Cerebellar nuclear complex (tissue), 1 donor: ENCODE data around the gene NR1H4.
"Not testable (repeated sequence)": the region's sequence is repeated elsewhere in the genome, so short reads cannot be mapped to it uniquely, and the experiment has no call there.

Experiments
- DNase-seq, 2 experiments: peaks; one replicate each; lab custom pipeline; 2025; lab: John Stamatoyannopoulos, UW

Gene NR1H4

DNA sequence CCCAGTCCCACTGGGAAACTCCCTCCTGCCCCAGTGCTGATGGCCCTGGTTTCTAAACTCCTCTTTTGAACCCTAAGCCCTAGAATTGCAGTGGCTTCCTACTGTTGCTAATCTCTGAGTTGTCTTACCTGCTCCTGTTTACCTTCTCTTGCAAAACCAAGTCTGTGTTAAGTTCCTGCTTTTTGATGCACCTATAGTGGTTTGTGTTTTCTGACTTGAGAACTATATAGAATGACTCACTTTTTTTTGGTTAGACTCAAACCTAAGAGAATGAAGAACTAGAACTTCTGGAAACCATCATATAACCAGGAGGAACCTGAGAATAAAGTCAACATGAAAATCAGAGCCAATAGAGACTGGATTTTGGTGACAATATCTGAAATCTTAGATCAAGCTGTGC lies 94.3 kb downstream of the NR1H4 start:
- no peak for DNase-seq

- no peak for DNase-seq
Measured at GRCh38 chr12:100572184-100572583, 98.5 kb downstream of the NR1H4 start.

DNA sequence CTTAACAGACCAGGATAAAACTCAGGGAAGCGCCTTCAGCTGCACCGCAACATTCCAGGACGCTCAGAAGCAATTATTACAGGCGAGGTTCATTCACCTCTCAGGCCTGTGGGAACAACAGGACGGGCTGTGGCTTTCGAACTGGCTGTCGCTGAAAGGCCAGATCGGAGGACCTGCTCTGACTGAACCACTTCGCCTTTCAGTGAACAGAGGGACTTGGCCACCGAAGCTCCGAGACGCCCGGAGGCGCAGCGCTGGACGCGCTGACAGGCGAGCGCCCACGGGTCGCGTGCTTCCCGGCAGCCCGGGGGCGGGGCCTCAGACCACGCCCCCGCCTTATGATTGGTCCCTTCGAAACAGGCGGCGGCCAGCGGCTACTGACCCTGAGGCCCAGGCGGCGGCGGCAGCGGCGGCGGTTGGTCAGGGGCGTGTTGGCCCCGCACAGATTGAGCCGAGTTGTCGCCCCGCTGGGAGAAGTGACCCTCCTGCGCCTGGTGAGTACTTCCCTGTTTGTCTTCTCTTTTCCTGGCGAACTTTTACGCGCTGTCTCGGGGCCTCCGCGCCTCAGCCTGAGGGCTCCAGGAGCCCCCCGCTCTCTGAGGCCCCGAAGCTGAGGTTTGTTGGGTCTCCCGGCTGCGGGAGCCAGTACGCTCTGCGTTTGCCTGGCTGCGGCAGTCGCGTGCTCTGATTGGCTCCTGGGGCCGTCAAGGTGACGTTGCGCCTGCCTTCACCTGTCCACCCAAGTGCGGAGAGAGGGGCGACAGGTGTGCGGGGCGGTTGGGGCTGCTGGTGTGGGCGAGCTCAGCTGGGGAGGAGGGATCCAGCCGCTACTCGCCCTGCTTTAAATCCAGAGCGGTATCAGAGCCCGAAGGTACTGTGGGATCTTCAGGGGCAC lies 99.9 kb downstream of the NR1H4 start, which contains the start of gene GAS2L3:
TSS of gene GAS2L3 (plus strand) at position 393 of the 895 bp plus-strand sequence. CDS start 21,221 bp downstream, outside the sequence.
- peak in 1 of 2 experiments; percentile 19 for DNase-seq

DNA sequence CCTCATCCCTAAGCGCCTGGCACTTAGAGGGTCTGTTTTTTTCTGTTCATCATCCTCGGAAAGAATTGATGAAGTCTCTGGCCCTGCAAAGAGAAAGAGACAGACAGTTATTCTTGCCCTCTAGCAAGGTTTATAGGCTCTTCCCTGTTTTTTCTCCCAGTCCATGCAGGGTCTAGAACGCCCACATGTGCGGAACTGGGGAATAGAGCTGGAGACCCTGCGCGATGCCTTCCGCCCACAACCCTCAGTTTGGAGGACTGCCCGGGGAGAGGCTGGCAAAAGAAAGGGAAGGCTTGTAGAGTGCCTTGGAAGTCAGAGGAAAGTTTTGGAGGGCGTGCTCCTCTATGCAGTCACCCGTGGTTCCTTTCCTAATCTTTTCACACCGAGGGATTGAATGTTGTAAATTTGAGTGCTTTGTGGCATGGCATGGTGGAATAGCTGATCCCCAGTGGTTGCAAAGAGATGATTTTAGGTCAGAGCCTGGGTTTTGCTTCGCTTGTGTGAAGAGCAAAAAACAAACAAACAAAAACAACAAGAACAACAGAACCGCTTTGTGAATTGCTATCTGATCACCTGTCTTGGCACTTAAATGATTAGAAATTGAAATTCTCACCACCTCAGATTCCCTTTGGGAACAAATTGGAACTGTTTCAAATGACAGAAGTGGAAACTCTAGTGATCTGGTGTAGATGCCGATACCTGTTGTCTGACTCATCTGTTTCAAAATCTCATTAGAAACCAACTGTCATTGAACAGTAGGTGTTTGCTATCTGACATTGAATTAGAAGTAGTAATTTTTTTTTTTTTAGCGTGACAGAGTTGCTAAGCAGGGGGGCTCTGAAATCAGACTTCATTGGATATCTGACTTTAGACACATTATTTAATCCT lies 100.8 kb downstream of the NR1H4 start:
- no peak for DNase-seq

DNA sequence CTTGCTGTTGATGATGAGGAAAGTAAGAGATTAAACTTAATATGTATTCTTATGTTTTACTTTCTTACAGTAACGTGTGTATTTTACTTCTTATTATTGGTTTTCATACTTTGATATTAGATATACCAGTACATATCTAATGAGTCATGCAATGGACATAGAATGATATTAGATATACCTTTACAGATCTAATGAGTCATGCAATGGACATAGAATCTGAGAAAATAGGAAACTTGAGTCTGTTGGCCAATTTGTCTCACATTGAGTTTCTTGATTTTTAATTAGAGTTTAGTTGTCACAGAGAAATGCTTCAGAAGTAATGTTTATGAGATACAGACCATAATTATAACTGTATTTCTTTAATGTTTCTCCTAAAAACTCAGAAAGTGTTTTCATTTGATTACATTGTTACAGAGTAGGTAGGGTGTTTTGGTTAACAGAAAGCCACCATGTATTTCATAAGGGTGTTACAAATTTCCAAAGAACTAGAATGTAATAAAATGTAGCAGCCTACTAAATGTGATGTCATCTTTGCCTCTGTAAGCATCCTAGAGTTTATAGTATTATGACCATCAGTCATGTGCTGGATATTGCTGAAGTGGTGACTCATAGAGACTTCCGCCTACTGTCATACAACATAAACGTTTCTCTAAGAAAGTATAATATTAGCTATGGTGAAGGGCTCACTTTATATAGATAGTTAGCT lies 102.8 kb downstream of the NR1H4 start:
- DNase-seq, result no peak

GRCh38 chr12:100578923-100579322 lies 105.3 kb downstream of the NR1H4 start:
- DNase-seq, result no peak

GRCh38 chr12:100579844-100580243 lies 106.2 kb downstream of the NR1H4 start:
- DNase-seq, result no peak

DNA sequence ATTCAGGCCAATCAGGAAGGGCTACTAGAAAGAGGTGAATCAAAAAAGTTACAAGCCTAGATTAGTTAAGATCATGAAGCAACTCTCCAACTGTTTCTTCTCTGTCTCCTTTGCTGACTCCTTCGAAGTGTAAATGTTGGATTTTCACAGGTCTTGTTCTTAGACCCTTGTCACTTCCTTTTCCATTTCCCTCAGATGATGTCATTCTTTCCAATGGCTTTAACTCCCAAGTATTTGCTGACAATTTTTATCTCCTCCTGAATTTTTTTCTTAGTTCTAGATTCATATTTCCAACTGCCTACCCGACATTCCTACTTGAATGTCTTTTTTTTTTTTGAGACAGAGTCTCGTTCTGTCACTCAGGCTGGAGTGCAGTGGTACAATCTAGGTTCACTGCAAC lies 110.6 kb downstream of the NR1H4 start:
- no peak for DNase-seq

- DNase-seq, result no peak
Measured at GRCh38 chr12:100591979-100592378, 118.3 kb downstream of the NR1H4 start.

- DNase-seq, result no peak
Measured at GRCh38 chr12:100593490-100593889, 119.8 kb downstream of the NR1H4 start.

- no peak for DNase-seq
Measured at GRCh38 chr12:100601626-100602025, 128.0 kb downstream of the NR1H4 start.

DNA sequence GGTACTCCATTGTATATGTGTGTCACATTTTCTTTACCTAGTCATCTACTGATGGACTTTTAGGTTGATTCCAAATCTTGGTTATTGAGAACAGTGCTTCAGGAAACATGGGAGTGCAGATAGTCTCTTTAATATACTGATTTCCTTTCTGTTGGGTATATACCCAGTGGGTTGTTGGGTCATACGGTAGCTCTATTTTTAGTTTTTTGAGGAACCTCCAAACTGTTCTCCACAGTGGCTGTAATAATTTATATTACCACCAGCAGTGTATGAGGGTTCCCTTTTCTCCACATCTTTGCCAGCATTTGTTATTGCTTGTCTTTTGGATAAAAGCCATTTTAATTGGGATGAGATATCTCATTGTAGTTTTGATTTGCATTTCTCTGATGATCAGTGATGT lies 129.3 kb downstream of the NR1H4 start:
- DNase-seq, result not testable (repeated sequence)

DNA sequence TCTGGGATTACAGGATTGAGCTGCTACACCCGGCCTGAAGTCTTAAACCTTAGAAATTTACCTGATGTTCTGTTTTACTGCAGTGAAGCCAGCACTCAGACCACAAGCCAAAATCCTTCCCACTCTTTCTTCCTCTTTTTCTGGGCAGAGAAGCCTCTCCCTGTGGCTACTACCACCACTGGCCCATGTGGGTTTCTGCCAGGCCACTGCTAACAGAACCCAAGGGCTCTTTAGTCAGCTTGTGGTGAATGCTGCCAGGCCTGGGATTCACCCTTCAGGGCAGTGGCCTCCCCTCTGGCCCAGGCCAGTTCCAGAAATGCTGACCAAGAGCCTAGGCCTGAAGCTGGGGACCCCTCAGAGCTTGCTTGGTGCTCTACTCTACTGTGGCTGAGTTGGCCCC lies 135.1 kb downstream of the NR1H4 start:
- DNase-seq, result no peak

GRCh38 chr12:100610666-100611430 lies 137.2 kb downstream of the NR1H4 start:
- DNase-seq, result no peak

GRCh38 chr12:100612606-100613005 lies 138.9 kb downstream of the NR1H4 start:
- DNase-seq, result no peak
